ENCODE data around the gene NPHS1. TPM values are rescaled to one million over a fixed set of nuclear protein-coding genes. Genes with fewer than 3 reads are reported as not detected.

Gene NPHS1
- total and polyA plus RNA-seq, 9 donors: 0.01 to 1.0 (median 0.12) TPM; not detected in 6

- WGBS, 3 donors: 85 to 89% (median 87%) methylated on average over 13 of the region's 13 CpGs
- no peak for DNase-seq
- H3K9me3 ChIP-seq: no peaks in the 10 kb centered on the region
- H3K4me1 ChIP-seq (ENCODE audit: insufficient read depth): no peaks in the 10 kb centered on the region
- TF ChIP-seq POLR2A (IDR thresholded peaks at IDR 0.05): no peak
- TF ChIP-seq CTCF (IDR thresholded peaks at IDR 0.05): no peak
- no peak for TF ChIP-seq EP300 (IDR thresholded peaks at IDR 0.05)
- H3K36me3 ChIP-seq: no peaks in the 10 kb centered on the region
- no peak overlapping the region for H3K4me3 ChIP-seq
- no peak overlapping the region for H3K27ac ChIP-seq
- intact Hi-C loops (cut with DNase I): no loop called here
- no peaks in the 10 kb centered on the region for H3K27me3 ChIP-seq
Measured at GRCh38 chr19:35890113-35890650, 37.9 kb upstream of the NPHS1 start.

DNA sequence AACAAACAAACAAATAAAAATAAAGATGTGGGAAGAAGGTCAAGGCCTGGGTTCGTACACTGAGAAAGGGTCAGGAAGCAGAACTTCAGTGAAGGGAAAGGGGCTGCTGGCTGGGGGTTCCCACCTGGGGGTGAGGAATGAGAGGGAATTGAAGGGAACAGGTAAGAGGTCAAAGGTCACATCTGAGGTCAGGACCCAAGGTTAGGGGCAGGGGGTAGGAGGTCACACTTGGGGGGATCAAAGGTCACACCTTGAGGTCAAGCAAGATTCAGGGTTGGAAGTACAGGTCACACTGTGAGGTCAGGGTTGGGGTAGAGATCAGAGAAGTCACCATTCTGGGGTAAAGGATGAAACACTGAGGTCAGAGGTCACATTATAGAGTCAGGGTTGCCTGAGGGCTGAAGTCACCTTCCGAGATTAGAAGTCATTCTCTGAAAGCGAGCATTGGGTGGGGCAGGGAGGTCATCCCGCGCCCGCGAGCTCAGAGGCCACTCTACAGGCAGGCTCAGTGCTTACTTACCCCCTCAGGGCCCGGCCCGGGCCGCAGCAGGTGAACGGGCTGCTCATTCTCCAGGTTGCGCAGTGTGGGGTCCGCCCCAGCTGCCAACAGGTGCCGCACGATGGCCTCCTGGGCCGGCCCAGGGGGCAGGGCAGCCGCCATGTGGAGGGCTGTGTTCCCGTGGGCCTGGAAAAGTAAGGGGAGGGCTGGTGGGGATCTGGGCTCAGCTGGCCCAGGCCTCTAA lies 37.2 kb upstream of the NPHS1 start:
- intact Hi-C loops (cut with DNase I): no loop called here
- no peak overlapping the region for H3K27ac ChIP-seq
- DNase-seq: no peak
- no peaks in the 10 kb centered on the region for H3K4me1 ChIP-seq (ENCODE audit: insufficient read depth)
- H3K36me3 ChIP-seq: no peaks in the 10 kb centered on the region
- H3K9me3 ChIP-seq: no peaks in the 10 kb centered on the region
- 87 to 92% (median 88%) methylated on average over 17 to 18 of the region's 18 CpGs for WGBS, 3 donors
- TF ChIP-seq EP300 (IDR thresholded peaks at IDR 0.05): no peak
- TF ChIP-seq POLR2A (IDR thresholded peaks at IDR 0.05): no peak
- no peak for TF ChIP-seq CTCF (IDR thresholded peaks at IDR 0.05)
- no peak overlapping the region for H3K4me3 ChIP-seq
- no peaks in the 10 kb centered on the region for H3K27me3 ChIP-seq

GRCh38 chr19:35888398-35888797 lies 36.1 kb upstream of the NPHS1 start:
- 85 to 91% (median 91%) methylated on average over 9 of the region's 9 CpGs for WGBS, 3 donors
- TF ChIP-seq CTCF (IDR thresholded peaks at IDR 0.05) (no peak), EP300 (IDR thresholded peaks at IDR 0.05) (no peak), POLR2A (IDR thresholded peaks at IDR 0.05) (no peak)
- intact Hi-C loops (cut with DNase I): no loop called here

GRCh38 chr19:35887197-35887596 lies 34.9 kb upstream of the NPHS1 start:
- no peak for TF ChIP-seq EP300 (IDR thresholded peaks at IDR 0.05)
- no peak for TF ChIP-seq POLR2A (IDR thresholded peaks at IDR 0.05)
- no peaks in the 10 kb centered on the region for H3K9me3 ChIP-seq
- intact Hi-C loops (cut with DNase I): no loop called here
- H3K27ac ChIP-seq: no peak overlapping the region
- 91 to 92% (median 92%) methylated on average over 5 of the region's 5 CpGs for whole genome bisulfite sequencing, 3 donors
- H3K4me1 ChIP-seq (ENCODE audit: insufficient read depth): no peaks in the 10 kb centered on the region
- no peaks in the 10 kb centered on the region for H3K36me3 ChIP-seq
- no peaks in the 10 kb centered on the region for H3K27me3 ChIP-seq
- DNase-seq: no peak
- H3K4me3 ChIP-seq: no peak overlapping the region

More at GRCh38 chr19:35888398-35888797, 36.1 kb upstream of the NPHS1 start:
- Histone ChIP-seq H3K4me1 (ENCODE audit: insufficient read depth) (no peaks in the 10 kb centered on the region), H3K4me3 (no peak overlapping the region), H3K27ac (no peak overlapping the region), H3K27me3 (no peaks in the 10 kb centered on the region), H3K9me3 (no peaks in the 10 kb centered on the region), H3K36me3 (no peaks in the 10 kb centered on the region)
- no peak for DNase-seq

DNA sequence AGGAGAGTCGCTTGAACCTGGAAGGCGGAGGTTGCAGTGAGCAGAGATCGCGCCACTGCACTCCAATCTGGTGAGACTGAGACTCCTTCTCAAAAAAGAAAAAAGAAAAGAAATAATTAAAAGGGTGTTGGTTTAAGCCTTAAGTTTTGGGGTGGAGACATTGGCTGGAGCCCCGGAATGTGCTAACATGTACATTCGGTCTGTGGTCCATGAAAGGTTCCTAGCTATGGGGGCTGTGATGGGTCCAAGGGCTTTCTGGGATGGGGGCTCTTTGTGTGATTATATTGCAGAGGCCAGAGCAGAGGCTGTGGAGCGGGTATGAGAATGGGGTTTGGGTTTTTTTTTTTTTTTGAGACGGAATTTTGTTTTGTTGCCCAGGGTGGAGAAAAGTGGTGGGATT lies 33.6 kb upstream of the NPHS1 start:
- DNase-seq: no peak
- Histone ChIP-seq H3K4me1 (ENCODE audit: insufficient read depth) (no peaks in the 10 kb centered on the region), H3K9me3 (no peaks in the 10 kb centered on the region), H3K27ac (no peak overlapping the region), H3K27me3 (no peaks in the 10 kb centered on the region), H3K4me3 (no peak overlapping the region), H3K36me3 (no peaks in the 10 kb centered on the region)
- TF ChIP-seq EP300 (IDR thresholded peaks at IDR 0.05) (no peak), POLR2A (IDR thresholded peaks at IDR 0.05) (no peak), CTCF (IDR thresholded peaks at IDR 0.05) (no peak)
- intact Hi-C loops (cut with DNase I): no loop called here
- WGBS, 3 donors: 90 to 95% (median 94%) methylated on average over 8 of the region's 8 CpGs
